ENCODE measurements around the gene SLC12A5. TPM values are rescaled to one million over a fixed set of nuclear protein-coding genes. Genes with fewer than 3 reads are reported as not detected.

Gene SLC12A5
- total and polyA plus RNA-seq, 9 of the 15 experiments (the other 6 are each of a cell fraction or from before 2014, with no cell fraction given): 0.36 to 7.5 (median 2.1) TPM

- TF ChIP-seq ZNF589 (CRISPR knock-in tag; IDR thresholded peaks at IDR 0.05; ENCODE audit: low read depth) (no peak), KDM4B (IDR thresholded peaks at IDR 0.05; ENCODE audit: borderline replicate concordance in 2 of 2, low read depth in 1 of 2) (no peak), EGR1 (conservative IDR thresholded peaks at IDR 0.05) (peak; percentile 31), ELF1 (tag; IDR thresholded peaks at IDR 0.05) (peak; percentile 57; the same call in 1 of the 2 replicates), CTBP1 (IDR thresholded peaks at IDR 0.05; ENCODE audit: borderline replicate concordance) (peak; percentile 24; the same call in 1 of the 2 replicates), CTCF (IDR thresholded peaks at IDR 0.05 in 2 of 3, conservative IDR thresholded peaks at IDR 0.05 in 1 of 3; ENCODE audit: insufficient read depth in 2 of 3, low read depth in 1 of 3, low read length in 3 of 3) (peak in 1 of 3 experiments; percentile 14; a peak in 1 of 6 replicates), THRAP3 (IDR thresholded peaks at IDR 0.05; ENCODE audit: borderline replicate concordance) (0 out of 2 replicates have a peak, but pooled peaks have one; percentile 52), SMC3 (conservative IDR thresholded peaks at IDR 0.05; ENCODE audit: insufficient read depth, low read depth, low read length) (0 out of 2 replicates have a peak, but pooled peaks have one; percentile 21), MCM3 (IDR thresholded peaks at IDR 0.05) (no peak), L3MBTL2 (IDR thresholded peaks at IDR 0.05) (0 out of 2 replicates have a peak, but pooled peaks have one; percentile 15), KDM1A (IDR thresholded peaks at IDR 0.05) (peak in 1 of 2 experiments; percentile 68; a peak in 3 of 4 replicates), TOE1 (IDR thresholded peaks at IDR 0.05; ENCODE audit: borderline replicate concordance) (peak; percentile 90), TOE1 (CRISPR knock-in tag; IDR thresholded peaks at IDR 0.05; ENCODE audit: borderline replicate concordance, low read depth) (no peak), EHMT2 (IDR thresholded peaks at IDR 0.05) (peak; percentile 66; the same call in 1 of the 2 replicates), GABPB2 (CRISPR knock-in tag; conservative IDR thresholded peaks at IDR 0.05) (no peak), VEZF1 (CRISPR knock-in tag; IDR thresholded peaks at IDR 0.05) (peak; percentile 94), SMAD4 (CRISPR knock-in tag; conservative IDR thresholded peaks at IDR 0.05) (peak; percentile 41; the same call in 1 of the 2 replicates), PHF21A (IDR thresholded peaks at IDR 0.05; ENCODE audit: borderline replicate concordance, low read depth) (0 out of 2 replicates have a peak, but pooled peaks have one; percentile 87), ESRRA (IDR thresholded peaks at IDR 0.05; ENCODE audit: borderline replicate concordance, low read depth) (peak; percentile 31; the same call in 1 of the 2 replicates), MLLT1 (IDR thresholded peaks at IDR 0.05) (peak in 1 of 2 experiments; percentile 70; a peak in 2 of 4 replicates), RBFOX2 (IDR thresholded peaks at IDR 0.05; ENCODE audit: low read depth, low read length) (peak; percentile 74), SUPT5H (IDR thresholded peaks at IDR 0.05) (0 out of 2 replicates have a peak, but pooled peaks have one; percentile 41), PHF8 (IDR thresholded peaks at IDR 0.05; ENCODE audit: borderline replicate concordance, low read length) (peak; percentile 58; the same call in 1 of the 2 replicates)
These were observed 7.4 kb upstream of the SLC12A5 start (continued) for GRCh38 chr20:46021361-46022359.

All from K562 (cell line).